ENCODE results near the gene ONECUT3.

- TF ChIP-seq, protein P1, sequence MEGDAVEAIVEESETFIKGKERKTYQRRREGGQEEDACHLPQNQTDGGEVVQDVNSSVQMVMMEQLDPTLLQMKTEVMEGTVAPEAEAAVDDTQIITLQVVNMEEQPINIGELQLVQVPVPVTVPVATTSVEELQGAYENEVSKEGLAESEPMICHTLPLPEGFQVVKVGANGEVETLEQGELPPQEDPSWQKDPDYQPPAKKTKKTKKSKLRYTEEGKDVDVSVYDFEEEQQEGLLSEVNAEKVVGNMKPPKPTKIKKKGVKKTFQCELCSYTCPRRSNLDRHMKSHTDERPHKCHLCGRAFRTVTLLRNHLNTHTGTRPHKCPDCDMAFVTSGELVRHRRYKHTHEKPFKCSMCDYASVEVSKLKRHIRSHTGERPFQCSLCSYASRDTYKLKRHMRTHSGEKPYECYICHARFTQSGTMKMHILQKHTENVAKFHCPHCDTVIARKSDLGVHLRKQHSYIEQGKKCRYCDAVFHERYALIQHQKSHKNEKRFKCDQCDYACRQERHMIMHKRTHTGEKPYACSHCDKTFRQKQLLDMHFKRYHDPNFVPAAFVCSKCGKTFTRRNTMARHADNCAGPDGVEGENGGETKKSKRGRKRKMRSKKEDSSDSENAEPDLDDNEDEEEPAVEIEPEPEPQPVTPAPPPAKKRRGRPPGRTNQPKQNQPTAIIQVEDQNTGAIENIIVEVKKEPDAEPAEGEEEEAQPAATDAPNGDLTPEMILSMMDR (conservative IDR thresholded peaks at IDR 0.05): no peak
- TF ChIP-seq EZH2 (IDR thresholded peaks at IDR 0.05; ENCODE audit: low read depth): no peak
These were observed 26.3 kb downstream of the ONECUT3 start for GRCh38 chr19:1779574-1779973.

Measured in PC-9 (cell line).